ENCODE measurements around the gene LILRB3.

GRCh38 chr19:54191811-54192453 is 30.9 kb downstream of the LILRB3 start:
- TF ChIP-seq CTCF (IDR thresholded peaks at IDR 0.05) = no peak
- TF ChIP-seq POLR2A (IDR thresholded peaks at IDR 0.05) = no peak

Measured in prostate gland (tissue), 2 donors.